GM19023 (cell line): Measurements from ENCODE around the gene CDK5RAP3.
"Not testable (repeated sequence)": the region's sequence is repeated elsewhere in the genome, so short reads cannot be mapped to it uniquely, and the experiment has no call there.

ENCODE experiments used
- ATAC-seq: cut with Tn5 transposase; IDR thresholded peaks from one replicate; pipeline ENCODE4 v1.9.1; 2021; ENCODE audit warnings: mild to moderate bottlenecking, moderate library complexity; ENCODE audit not compliant: unreplicated experiment

The CDK5RAP3 gene

GRCh38 chr17:47996201-47996600 is 25.3 kb downstream of the CDK5RAP3 start:
- ATAC-seq = no peak

GRCh38 chr17:47997586-47997985 is 26.7 kb downstream of the CDK5RAP3 start:
- ATAC-seq = no peak

GRCh38 chr17:47998044-47998443 is 27.1 kb downstream of the CDK5RAP3 start:
- ATAC-seq = no peak

GRCh38 chr17:47999582-47999981 is 28.7 kb downstream of the CDK5RAP3 start:
- ATAC-seq = no peak

GRCh38 chr17:48001197-48001596 is 30.3 kb downstream of the CDK5RAP3 start:
- no peak for ATAC-seq

- ATAC-seq = not testable (repeated sequence)
These were observed 30.7 kb downstream of the CDK5RAP3 start for GRCh38 chr17:48001657-48002056.

- ATAC-seq = no peak
These were observed 31.5 kb downstream of the CDK5RAP3 start for GRCh38 chr17:48002266-48002915.

GRCh38 chr17:48002916-48003416 is 32.1 kb downstream of the CDK5RAP3 start:
- ATAC-seq = no peak

GRCh38 chr17:48003417-48004151 is 32.7 kb downstream of the CDK5RAP3 start:
- ATAC-seq = no peak

- no peak for ATAC-seq
These were observed 34.1 kb downstream of the CDK5RAP3 start for GRCh38 chr17:48004983-48005382.

GRCh38 chr17:48006936-48007709 is 36.2 kb downstream of the CDK5RAP3 start:
- ATAC-seq = no peak

- ATAC-seq = no peak
These were observed 39.3 kb downstream of the CDK5RAP3 start for GRCh38 chr17:48010193-48010592.

- no peak for ATAC-seq
These were observed 40.7 kb downstream of the CDK5RAP3 start for GRCh38 chr17:48011405-48012150.

GRCh38 chr17:48012151-48012520 is 41.2 kb downstream of the CDK5RAP3 start:
- no peak for ATAC-seq

GRCh38 chr17:48012654-48013053 is 41.7 kb downstream of the CDK5RAP3 start:
- ATAC-seq = no peak

GRCh38 chr17:48013876-48014594 is 43.1 kb downstream of the CDK5RAP3 start:
- ATAC-seq = no peak

GRCh38 chr17:48014595-48015111 is 43.7 kb downstream of the CDK5RAP3 start:
- no peak for ATAC-seq

GRCh38 chr17:48016112-48016511 is 45.2 kb downstream of the CDK5RAP3 start:
- ATAC-seq = no peak

GRCh38 chr17:48017817-48018158 is 46.9 kb downstream of the CDK5RAP3 start:
- not testable (repeated sequence) for ATAC-seq

GRCh38 chr17:48021934-48022333 is 51.0 kb downstream of the CDK5RAP3 start:
- ATAC-seq = no peak
